ENCODE data around the gene TRAPPC6A.
"Not testable (repeated sequence)": the region's sequence is repeated elsewhere in the genome, so short reads cannot be mapped to it uniquely, and the experiment has no call there.

Gene TRAPPC6A

GRCh38 chr19:45125975-45126493, 52.0 kb downstream of the TRAPPC6A start:
- DNase-seq: peak; percentile 73

- no peak for DNase-seq
Measured at GRCh38 chr19:45125360-45125759, 52.7 kb downstream of the TRAPPC6A start.

- no peak for DNase-seq
Measured at GRCh38 chr19:45124021-45124420, 54.0 kb downstream of the TRAPPC6A start.

- DNase-seq: no peak
Measured at GRCh38 chr19:45123440-45123850, 54.6 kb downstream of the TRAPPC6A start.

- no peak for DNase-seq
Measured at GRCh38 chr19:45122832-45123231, 55.2 kb downstream of the TRAPPC6A start.

- DNase-seq: no peak
Measured at GRCh38 chr19:45121827-45122345, 56.2 kb downstream of the TRAPPC6A start.

- no peak for DNase-seq
Measured at GRCh38 chr19:45119582-45119981, 58.5 kb downstream of the TRAPPC6A start.

- not testable (repeated sequence) for DNase-seq
Measured at GRCh38 chr19:45118591-45119355, 59.3 kb downstream of the TRAPPC6A start.

GRCh38 chr19:45118106-45118505, 59.9 kb downstream of the TRAPPC6A start:
- DNase-seq: no peak

- no peak for DNase-seq
Measured at GRCh38 chr19:45117671-45118070, 60.4 kb downstream of the TRAPPC6A start.

GRCh38 chr19:45117167-45117594, 60.9 kb downstream of the TRAPPC6A start:
- peak; percentile 69 for DNase-seq

- no peak for DNase-seq
Measured at GRCh38 chr19:45115809-45116615, 62.0 kb downstream of the TRAPPC6A start.

- DNase-seq: no peak
Measured at GRCh38 chr19:45114116-45114515, 63.9 kb downstream of the TRAPPC6A start.

GRCh38 chr19:45113628-45114027, 64.4 kb downstream of the TRAPPC6A start:
- no peak for DNase-seq
